ENCODE results near the gene PTPRJ.
A peak's percentile ranks its signal among the peaks of the same experiment; 100 is the strongest.

The PTPRJ gene

DNA sequence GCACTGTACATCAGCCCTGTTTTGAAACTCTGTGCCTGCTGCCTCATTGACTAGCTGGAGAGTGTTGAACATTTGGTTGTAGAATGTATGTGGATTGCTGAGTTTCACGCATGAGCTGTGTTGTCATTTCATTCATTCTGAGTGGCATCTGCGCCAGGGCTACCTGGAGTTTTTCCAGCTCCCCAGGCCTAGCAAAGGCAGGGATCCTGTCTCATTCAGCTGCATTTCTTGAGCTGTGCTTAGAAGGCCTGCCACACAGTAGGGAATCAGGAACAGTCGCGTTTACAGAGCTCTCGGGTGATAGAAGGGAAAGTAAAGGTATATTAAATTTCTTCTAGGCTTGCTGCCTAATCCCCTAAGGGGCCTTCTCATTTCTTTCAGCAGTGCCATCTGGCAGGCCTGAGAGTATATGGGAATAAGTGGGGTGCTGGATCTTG is 44.3 kb downstream of the PTPRJ start:
- TF ChIP-seq, protein P1, sequence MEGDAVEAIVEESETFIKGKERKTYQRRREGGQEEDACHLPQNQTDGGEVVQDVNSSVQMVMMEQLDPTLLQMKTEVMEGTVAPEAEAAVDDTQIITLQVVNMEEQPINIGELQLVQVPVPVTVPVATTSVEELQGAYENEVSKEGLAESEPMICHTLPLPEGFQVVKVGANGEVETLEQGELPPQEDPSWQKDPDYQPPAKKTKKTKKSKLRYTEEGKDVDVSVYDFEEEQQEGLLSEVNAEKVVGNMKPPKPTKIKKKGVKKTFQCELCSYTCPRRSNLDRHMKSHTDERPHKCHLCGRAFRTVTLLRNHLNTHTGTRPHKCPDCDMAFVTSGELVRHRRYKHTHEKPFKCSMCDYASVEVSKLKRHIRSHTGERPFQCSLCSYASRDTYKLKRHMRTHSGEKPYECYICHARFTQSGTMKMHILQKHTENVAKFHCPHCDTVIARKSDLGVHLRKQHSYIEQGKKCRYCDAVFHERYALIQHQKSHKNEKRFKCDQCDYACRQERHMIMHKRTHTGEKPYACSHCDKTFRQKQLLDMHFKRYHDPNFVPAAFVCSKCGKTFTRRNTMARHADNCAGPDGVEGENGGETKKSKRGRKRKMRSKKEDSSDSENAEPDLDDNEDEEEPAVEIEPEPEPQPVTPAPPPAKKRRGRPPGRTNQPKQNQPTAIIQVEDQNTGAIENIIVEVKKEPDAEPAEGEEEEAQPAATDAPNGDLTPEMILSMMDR (conservative IDR thresholded peaks at IDR 0.05; ENCODE audit: low read depth, low read length) = no peak
- no peak for DNase-seq (ENCODE audit: low read depth)
- H3K4me3 ChIP-seq (ENCODE audit: low read depth, low read length) = no peak overlapping the region

- no peak overlapping the region for H3K4me3 ChIP-seq (ENCODE audit: low read depth, low read length)
- no peak for DNase-seq (ENCODE audit: low read depth)
- TF ChIP-seq, protein P1 (conservative IDR thresholded peaks at IDR 0.05; ENCODE audit: low read depth, low read length) = no peak
Measured at GRCh38 chr11:48025293-48025983, 45.1 kb downstream of the PTPRJ start.

DNA sequence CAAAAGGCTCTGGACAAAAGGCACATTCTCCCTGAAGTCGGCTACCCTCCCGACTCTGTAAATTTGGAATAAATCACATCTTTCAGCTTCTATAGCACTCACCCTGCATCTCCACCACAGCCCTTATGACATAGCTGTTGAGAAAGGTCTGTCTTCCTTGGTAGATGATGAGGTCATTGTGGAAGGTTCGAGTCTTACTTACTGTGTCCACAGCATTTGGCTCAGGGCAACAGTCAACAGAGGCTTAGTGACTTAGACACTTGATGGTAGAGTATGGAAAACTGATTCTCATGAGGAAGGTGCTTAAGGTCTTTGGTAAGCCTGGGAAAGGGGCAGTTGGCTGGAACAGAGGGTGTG is 45.6 kb downstream of the PTPRJ start:
- no peak overlapping the region for H3K4me3 ChIP-seq (ENCODE audit: low read depth, low read length)

DNA sequence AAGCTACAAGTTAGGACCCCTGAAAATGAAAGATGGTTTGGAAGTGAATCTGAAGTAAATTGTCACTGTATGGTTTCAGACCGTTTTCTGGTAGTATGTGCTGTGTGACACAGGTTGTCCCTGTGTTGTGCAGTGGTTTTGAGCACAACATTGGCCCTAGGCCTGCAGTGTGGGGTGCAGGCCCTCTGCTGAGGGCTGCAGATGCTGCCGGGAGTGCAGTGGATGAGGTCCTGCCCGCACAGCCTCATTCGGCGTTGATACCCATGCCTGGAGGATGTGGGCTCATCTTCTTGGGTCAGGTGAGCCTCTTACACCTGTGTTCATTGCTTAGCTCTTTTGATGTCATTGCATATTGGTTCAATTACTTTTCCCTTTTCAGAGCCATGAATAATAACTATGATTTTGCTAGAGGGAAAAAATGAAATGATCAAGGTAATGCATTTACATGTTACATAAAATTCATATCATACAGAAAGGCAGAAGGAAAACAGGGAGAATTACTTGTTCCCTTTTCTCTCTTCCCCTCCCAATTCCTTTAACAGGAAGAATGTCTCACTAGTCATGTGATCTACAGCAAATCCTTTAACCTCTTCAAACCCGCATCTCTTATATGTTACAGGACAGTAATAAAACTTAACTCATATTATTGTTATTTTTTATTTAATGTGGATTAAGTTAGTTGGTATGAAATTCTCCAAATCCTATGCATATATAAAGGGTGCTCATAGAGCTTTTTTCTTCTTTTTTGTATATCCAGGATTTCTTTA is 48.7 kb downstream of the PTPRJ start:
- H3K4me3 ChIP-seq (ENCODE audit: low read depth, low read length) = no peak overlapping the region
- peak; percentile 62 for DNase-seq (ENCODE audit: low read depth)
- TF ChIP-seq, protein P1 (conservative IDR thresholded peaks at IDR 0.05; ENCODE audit: low read depth, low read length) = no peak

More for the DNA sequence above, 45.6 kb downstream of the PTPRJ start:
- DNase-seq (ENCODE audit: low read depth) = no peak
- TF ChIP-seq, protein P1 (conservative IDR thresholded peaks at IDR 0.05; ENCODE audit: low read depth, low read length) = no peak

- no peak for DNase-seq (ENCODE audit: low read depth)
- TF ChIP-seq, protein P1 (conservative IDR thresholded peaks at IDR 0.05; ENCODE audit: low read depth, low read length) = no peak
- H3K4me3 ChIP-seq (ENCODE audit: low read depth, low read length) = peak overlapping the region; percentile 6
Measured at GRCh38 chr11:48029681-48030290, 49.4 kb downstream of the PTPRJ start.

GRCh38 chr11:48031602-48032001 is 51.2 kb downstream of the PTPRJ start:
- no peak overlapping the region for H3K4me3 ChIP-seq (ENCODE audit: low read depth, low read length)
- TF ChIP-seq, protein P1 (conservative IDR thresholded peaks at IDR 0.05; ENCODE audit: low read depth, low read length) = no peak
- no peak for DNase-seq (ENCODE audit: low read depth)
